Measurements from ENCODE around the gene ZEB1. TPM values are rescaled to one million over a fixed set of nuclear protein-coding genes. Genes with fewer than 3 reads are reported as not detected.
A peak's percentile ranks its signal among the peaks of the same experiment; 100 is the strongest.

Gene ZEB1
- total and polyA plus RNA-seq, 9 donors = 39.8 to 91.9 (median 57.3) TPM

- H3K36me3 ChIP-seq (ENCODE audit: control insufficient read depth, insufficient read depth, low read length) = no peaks in the 10 kb centered on the region
- no peaks in the 10 kb centered on the region for H3K9me3 ChIP-seq (replicated peaks; ENCODE audit: control insufficient read depth, low read depth, low read length)
- H3K4me3 ChIP-seq (ENCODE audit: low read length) = no peak overlapping the region
- peaks cover 9% of the 10 kb centered on the region for H3K4me1 ChIP-seq (ENCODE audit: control insufficient read depth, insufficient read depth, low read length)
- no peak for DNase-seq
- H3K27ac ChIP-seq (ENCODE audit: low read length) = no peak overlapping the region
- WGBS (ENCODE audit: insufficient coverage) = no CpG with 5 or more reads among the region's 5 CpGs
- no peaks in the 10 kb centered on the region for H3K27me3 ChIP-seq (ENCODE audit: control insufficient read depth, insufficient read depth, low read length)
Observed at GRCh38 chr10:31317171-31317570, 1.8 kb upstream of the ZEB1 start.

- no peak for DNase-seq
- H3K27ac ChIP-seq (ENCODE audit: low read length) = peak overlapping the region; percentile 96
- H3K27me3 ChIP-seq (ENCODE audit: control insufficient read depth, insufficient read depth, low read length) = no peaks in the 10 kb centered on the region
- H3K4me3 ChIP-seq (ENCODE audit: low read length) = peak overlapping the region; percentile 87
- no peaks in the 10 kb centered on the region for H3K9me3 ChIP-seq (replicated peaks; ENCODE audit: control insufficient read depth, low read depth, low read length)
- WGBS (ENCODE audit: insufficient coverage) = 3% methylated on average over 13 of the region's 21 CpGs
- no peaks in the 10 kb centered on the region for H3K36me3 ChIP-seq (ENCODE audit: control insufficient read depth, insufficient read depth, low read length)
- H3K4me1 ChIP-seq (ENCODE audit: control insufficient read depth, insufficient read depth, low read length) = peaks cover 9% of the 10 kb centered on the region
Observed at GRCh38 chr10:31317652-31318381, 1.2 kb upstream of the ZEB1 start.

DNA sequence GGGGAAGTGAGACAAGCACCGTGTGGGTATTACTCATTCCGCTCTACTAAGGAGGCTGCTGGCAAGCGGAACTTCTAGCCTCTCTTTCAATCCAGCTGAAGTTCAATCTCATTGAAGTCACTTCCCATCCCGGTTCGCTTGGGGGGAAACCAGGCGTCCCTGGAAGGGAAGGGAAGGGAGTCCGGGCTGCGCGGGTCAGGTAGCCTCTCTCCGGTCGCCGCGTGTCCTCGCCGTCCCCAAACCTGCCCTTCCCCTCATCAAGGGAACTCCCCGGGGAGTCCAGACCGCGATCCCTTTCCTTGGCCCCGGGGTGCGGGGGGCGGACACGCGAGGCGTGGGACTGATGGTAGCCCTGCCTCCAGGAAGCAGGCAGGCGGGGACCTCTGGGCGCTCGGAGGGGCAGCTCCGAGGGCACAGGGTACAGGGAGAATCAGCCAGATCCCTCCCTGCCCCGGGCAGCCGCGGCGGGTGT, 598 bp upstream of the ZEB1 start:
- under 1% methylated on average over 26 of the region's 32 CpGs for WGBS (ENCODE audit: insufficient coverage)
- Histone ChIP-seq H3K27ac (ENCODE audit: low read length) (peak overlapping the region; percentile 96), H3K4me1 (ENCODE audit: control insufficient read depth, insufficient read depth, low read length) (peaks cover 9% of the 10 kb centered on the region), H3K9me3 (replicated peaks; ENCODE audit: control insufficient read depth, low read depth, low read length) (no peaks in the 10 kb centered on the region), H3K4me3 (ENCODE audit: low read length) (peak overlapping the region; percentile 87), H3K36me3 (ENCODE audit: control insufficient read depth, insufficient read depth, low read length) (no peaks in the 10 kb centered on the region), H3K27me3 (ENCODE audit: control insufficient read depth, insufficient read depth, low read length) (no peaks in the 10 kb centered on the region)
- DNase-seq = peak; percentile 84

DNA sequence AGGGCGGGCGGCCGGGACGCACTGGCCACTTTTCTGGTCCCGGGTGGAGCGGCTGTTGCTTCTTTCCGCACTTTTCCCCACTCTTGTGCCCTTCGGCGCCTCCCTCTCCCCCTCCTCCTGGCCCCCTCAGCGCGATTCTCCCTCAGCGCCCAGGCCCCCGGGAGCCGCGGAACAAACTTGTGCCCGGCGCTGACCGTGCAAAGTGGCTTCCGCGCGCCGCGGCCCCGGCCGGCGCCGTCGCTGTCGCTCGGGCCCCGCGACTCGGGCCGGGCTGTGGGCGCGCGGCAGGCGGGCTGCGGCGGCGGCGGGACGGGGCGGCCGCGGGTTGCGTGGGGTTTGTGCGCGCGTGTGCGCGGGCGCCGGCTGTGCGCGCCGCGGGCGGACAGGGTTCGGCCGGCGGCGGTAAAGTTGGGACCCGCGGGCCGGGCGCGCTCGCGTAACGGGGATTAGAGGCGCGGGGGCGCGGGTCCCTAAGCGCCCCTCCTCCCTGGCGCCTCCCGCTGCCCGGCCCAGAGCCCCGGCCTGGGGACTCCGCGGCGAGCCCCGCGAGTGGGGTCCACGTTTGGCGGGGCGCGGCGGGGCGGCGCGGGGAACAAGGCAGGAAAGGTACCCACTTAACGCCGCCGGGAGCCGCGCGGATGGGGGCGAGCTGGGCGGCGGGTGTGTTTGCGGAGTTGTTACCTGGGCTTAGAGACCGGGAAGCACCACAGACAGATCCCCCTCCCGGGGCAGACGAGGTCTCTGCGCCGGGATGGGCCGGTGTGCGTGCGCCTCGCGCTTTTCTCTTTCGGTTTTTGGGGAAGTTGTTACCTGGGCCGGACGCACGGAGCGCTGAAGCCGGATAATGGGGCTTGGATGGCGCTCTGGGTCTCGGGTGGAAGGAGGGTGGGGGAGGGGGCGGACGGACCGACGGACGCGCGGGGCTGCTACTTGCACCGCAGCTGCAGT, 860 bp downstream of the ZEB1 start:
- H3K27ac ChIP-seq (ENCODE audit: low read length) = peak overlapping the region; percentile 96
- no peaks in the 10 kb centered on the region for H3K36me3 ChIP-seq (ENCODE audit: control insufficient read depth, insufficient read depth, low read length)
- no peaks in the 10 kb centered on the region for H3K9me3 ChIP-seq (replicated peaks; ENCODE audit: control insufficient read depth, low read depth, low read length)
- H3K4me1 ChIP-seq (ENCODE audit: control insufficient read depth, insufficient read depth, low read length) = peaks cover 8% of the 10 kb centered on the region
- DNase-seq = peak; percentile 67
- peak overlapping the region; percentile 87 for H3K4me3 ChIP-seq (ENCODE audit: low read length)
- no peaks in the 10 kb centered on the region for H3K27me3 ChIP-seq (ENCODE audit: control insufficient read depth, insufficient read depth, low read length)
- WGBS (ENCODE audit: insufficient coverage) = under 1% methylated on average over 126 of the region's 129 CpGs

GRCh38 chr10:31320550-31321211, 1.7 kb downstream of the ZEB1 start:
- Histone ChIP-seq H3K27ac (ENCODE audit: low read length) (peak overlapping the region; percentile 94), H3K4me3 (ENCODE audit: low read length) (peak overlapping the region; percentile 87), H3K36me3 (ENCODE audit: control insufficient read depth, insufficient read depth, low read length) (no peaks in the 10 kb centered on the region), H3K27me3 (ENCODE audit: control insufficient read depth, insufficient read depth, low read length) (no peaks in the 10 kb centered on the region), H3K9me3 (replicated peaks; ENCODE audit: control insufficient read depth, low read depth, low read length) (no peaks in the 10 kb centered on the region), H3K4me1 (ENCODE audit: control insufficient read depth, insufficient read depth, low read length) (peaks cover 8% of the 10 kb centered on the region)
- WGBS (ENCODE audit: insufficient coverage) = 1% methylated on average over 24 of the region's 43 CpGs
- DNase-seq = peak; percentile 81

DNA sequence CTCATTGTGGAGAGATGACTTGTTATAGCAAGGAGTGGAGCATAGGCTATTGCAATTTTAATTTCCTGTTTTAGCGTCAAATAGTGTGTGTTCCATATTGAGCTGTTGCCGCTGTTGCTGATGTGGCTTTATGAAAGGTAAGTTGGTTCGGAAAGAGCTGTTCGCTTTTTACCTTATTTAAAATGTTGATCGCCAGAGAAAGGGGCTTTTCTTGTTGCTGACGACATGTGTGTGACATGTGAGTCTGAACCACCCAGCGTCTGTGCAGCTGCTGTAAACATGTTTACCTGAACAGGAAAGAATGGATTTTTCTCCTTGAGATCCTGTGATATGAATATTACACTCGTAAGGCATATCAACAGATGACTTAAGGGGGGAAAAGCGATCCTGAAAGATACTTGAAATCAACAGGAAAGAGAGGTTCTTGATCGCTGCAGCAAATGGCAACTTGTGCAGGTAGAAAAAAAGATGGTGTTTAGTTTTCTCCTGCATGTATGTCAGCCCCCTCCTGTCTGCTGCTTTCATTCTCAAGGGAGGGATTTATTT, 2.5 kb downstream of the ZEB1 start:
- Histone ChIP-seq H3K27ac (ENCODE audit: low read length) (peak overlapping the region; percentile 94), H3K4me1 (ENCODE audit: control insufficient read depth, insufficient read depth, low read length) (peaks cover 8% of the 10 kb centered on the region), H3K27me3 (ENCODE audit: control insufficient read depth, insufficient read depth, low read length) (no peaks in the 10 kb centered on the region), H3K36me3 (ENCODE audit: control insufficient read depth, insufficient read depth, low read length) (no peaks in the 10 kb centered on the region), H3K9me3 (replicated peaks; ENCODE audit: control insufficient read depth, low read depth, low read length) (no peaks in the 10 kb centered on the region), H3K4me3 (ENCODE audit: low read length) (peak overlapping the region; percentile 87)
- 14% methylated on average over 7 of the region's 10 CpGs for WGBS (ENCODE audit: insufficient coverage)
- peak; percentile 54 for DNase-seq

DNA sequence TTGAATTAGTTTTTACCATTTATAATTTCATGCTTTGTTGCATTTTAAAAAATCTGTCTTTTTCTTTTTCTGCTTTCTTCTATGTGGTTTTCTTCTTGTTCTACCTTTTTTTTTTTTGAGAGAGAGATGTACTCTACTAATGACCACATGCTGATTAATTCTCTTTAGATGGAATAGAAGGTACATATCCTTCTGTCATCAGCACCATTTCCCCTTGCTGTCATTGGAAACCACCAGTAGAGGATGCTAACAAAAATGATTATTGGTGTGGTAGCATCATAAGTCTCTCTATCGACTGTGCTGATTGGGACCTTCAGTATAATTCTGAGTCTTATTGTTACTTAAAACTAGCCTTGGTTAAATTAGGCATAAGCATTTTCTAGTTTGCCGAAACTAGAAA, 3.6 kb downstream of the ZEB1 start:
- Histone ChIP-seq H3K27ac (ENCODE audit: low read length) (no peak overlapping the region), H3K4me3 (ENCODE audit: low read length) (no peak overlapping the region), H3K27me3 (ENCODE audit: control insufficient read depth, insufficient read depth, low read length) (no peaks in the 10 kb centered on the region), H3K9me3 (replicated peaks; ENCODE audit: control insufficient read depth, low read depth, low read length) (no peaks in the 10 kb centered on the region), H3K36me3 (ENCODE audit: control insufficient read depth, insufficient read depth, low read length) (no peaks in the 10 kb centered on the region), H3K4me1 (ENCODE audit: control insufficient read depth, insufficient read depth, low read length) (peaks cover 8% of the 10 kb centered on the region)
- peak; percentile 60 for DNase-seq
- no CpG with 5 or more reads among the region's 2 CpGs for WGBS (ENCODE audit: insufficient coverage)

DNA sequence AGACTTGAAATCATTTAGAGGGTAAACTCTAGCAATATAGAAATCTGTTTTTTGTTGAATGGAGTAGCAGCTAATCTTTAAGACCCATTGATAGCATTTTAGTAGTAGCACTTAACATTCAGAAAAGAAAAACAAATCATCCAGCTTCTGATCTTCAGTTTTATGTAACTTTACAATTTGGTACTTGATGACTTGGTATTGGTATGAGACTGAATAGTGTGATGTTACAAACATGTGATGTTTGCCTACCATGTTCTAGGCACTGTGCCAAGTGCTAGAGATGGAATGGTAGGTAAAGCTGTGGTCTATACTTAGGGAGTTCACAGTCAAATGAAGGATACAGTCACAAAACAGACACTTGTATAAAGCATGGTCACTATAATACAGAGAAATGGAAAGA, 21.3 kb downstream of the ZEB1 start:
- Histone ChIP-seq H3K4me1 (ENCODE audit: control insufficient read depth, insufficient read depth, low read length) (no peaks in the 10 kb centered on the region), H3K27me3 (ENCODE audit: control insufficient read depth, insufficient read depth, low read length) (no peaks in the 10 kb centered on the region), H3K27ac (ENCODE audit: low read length) (no peak overlapping the region), H3K4me3 (ENCODE audit: low read length) (no peak overlapping the region), H3K36me3 (ENCODE audit: control insufficient read depth, insufficient read depth, low read length) (no peaks in the 10 kb centered on the region), H3K9me3 (replicated peaks; ENCODE audit: control insufficient read depth, low read depth, low read length) (no peaks in the 10 kb centered on the region)
- no peak for DNase-seq

DNA sequence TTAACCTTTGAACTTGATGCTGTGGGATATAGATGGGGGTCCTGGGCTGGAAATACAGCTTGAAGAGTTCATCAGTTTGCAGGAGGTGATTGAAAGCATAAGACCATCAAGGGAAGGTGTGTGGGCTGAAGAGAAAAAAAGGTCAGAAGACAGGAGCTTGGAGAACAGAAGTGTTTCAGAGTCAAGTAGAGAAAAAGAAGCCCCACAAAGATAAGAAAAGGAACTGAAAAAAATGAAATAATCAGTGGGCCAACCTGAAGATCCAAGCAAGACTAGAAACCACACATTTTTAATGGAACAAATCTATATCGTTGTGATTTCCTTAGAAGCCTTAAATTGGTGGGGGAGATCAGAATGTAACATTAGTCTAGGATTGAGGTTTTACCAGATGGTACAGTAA, 22.5 kb downstream of the ZEB1 start:
- DNase-seq = no peak
- H3K9me3 ChIP-seq (replicated peaks; ENCODE audit: control insufficient read depth, low read depth, low read length) = no peaks in the 10 kb centered on the region
- no peaks in the 10 kb centered on the region for H3K4me1 ChIP-seq (ENCODE audit: control insufficient read depth, insufficient read depth, low read length)
- H3K27ac ChIP-seq (ENCODE audit: low read length) = no peak overlapping the region
- no peaks in the 10 kb centered on the region for H3K27me3 ChIP-seq (ENCODE audit: control insufficient read depth, insufficient read depth, low read length)
- no CpG with 5 or more reads among the region's 1 CpG for WGBS (ENCODE audit: insufficient coverage)
- no peak overlapping the region for H3K4me3 ChIP-seq (ENCODE audit: low read length)
- H3K36me3 ChIP-seq (ENCODE audit: control insufficient read depth, insufficient read depth, low read length) = no peaks in the 10 kb centered on the region
